NB4 (cell line): Measurements from ENCODE around the gene MBOAT1.

Source experiments
- DNase-seq: peaks from one replicate; pipeline ENCODE4 v3.0.0; 2010; ENCODE audit warnings: low read depth
- H3K4me3 ChIP-seq: one replicate; pipeline ENCODE4 v1.5.1; 2011; ENCODE audit warnings: mild to moderate bottlenecking, low read depth, low read length, moderate library complexity
- MAX ChIP-seq: IDR thresholded peaks from 2 replicates; pipeline ENCODE4 v1.6.1; 2011; ENCODE audit warnings: low read depth, low read length
- MYC ChIP-seq: IDR thresholded peaks from 2 replicates; pipeline ENCODE4 v1.6.1; 2011; ENCODE audit warnings: low read depth, low read length
- POLR2A ChIP-seq: IDR thresholded peaks from 2 replicates; pipeline ENCODE4 v1.6.1; 2011; ENCODE audit warnings: mild to moderate bottlenecking; ENCODE audit not compliant: insufficient read length; ENCODE audit errors: extremely low read depth
- TF ChIP-seq, protein P1 (sequence below): IDR thresholded peaks from one replicate; pipeline ENCODE4 v1.5.1; 2012; ENCODE audit warnings: low read depth, low read length

Gene MBOAT1

GRCh38 chr6:20211037-20211940 is 980 bp downstream of the MBOAT1 start:
- no peak for DNase-seq
- TF ChIP-seq, protein P1, sequence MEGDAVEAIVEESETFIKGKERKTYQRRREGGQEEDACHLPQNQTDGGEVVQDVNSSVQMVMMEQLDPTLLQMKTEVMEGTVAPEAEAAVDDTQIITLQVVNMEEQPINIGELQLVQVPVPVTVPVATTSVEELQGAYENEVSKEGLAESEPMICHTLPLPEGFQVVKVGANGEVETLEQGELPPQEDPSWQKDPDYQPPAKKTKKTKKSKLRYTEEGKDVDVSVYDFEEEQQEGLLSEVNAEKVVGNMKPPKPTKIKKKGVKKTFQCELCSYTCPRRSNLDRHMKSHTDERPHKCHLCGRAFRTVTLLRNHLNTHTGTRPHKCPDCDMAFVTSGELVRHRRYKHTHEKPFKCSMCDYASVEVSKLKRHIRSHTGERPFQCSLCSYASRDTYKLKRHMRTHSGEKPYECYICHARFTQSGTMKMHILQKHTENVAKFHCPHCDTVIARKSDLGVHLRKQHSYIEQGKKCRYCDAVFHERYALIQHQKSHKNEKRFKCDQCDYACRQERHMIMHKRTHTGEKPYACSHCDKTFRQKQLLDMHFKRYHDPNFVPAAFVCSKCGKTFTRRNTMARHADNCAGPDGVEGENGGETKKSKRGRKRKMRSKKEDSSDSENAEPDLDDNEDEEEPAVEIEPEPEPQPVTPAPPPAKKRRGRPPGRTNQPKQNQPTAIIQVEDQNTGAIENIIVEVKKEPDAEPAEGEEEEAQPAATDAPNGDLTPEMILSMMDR = no peak
- no peak for TF ChIP-seq MYC
- no peak for TF ChIP-seq MAX
- no peak for TF ChIP-seq POLR2A
- H3K4me3 ChIP-seq = peak overlapping the region; percentile 71

DNA sequence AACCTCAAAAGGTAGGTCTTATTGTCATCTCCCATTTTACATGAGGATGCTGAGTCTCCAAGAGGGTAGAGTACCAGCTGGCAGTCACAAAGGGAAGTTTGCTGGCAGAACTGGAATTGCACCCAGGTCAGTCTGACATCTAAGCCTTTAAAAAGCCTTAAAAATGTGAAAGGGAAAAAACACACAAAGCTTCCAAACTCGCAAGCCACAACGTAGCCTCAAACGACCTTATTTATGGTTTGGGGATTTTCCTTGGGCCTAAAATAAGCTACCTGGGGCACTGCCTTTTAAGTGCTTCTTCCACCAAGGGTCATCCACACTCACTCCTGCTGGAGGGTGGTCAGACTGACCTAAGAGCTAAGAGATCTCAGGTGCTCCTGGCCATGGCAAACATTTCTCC is 2.1 kb downstream of the MBOAT1 start:
- DNase-seq = no peak
- no peak overlapping the region for H3K4me3 ChIP-seq
- TF ChIP-seq, protein P1 = no peak
- TF ChIP-seq MAX = no peak
- TF ChIP-seq POLR2A = no peak
- TF ChIP-seq MYC = no peak

- DNase-seq = no peak
- TF ChIP-seq MAX (no peak), MYC (no peak), POLR2A (no peak)
- TF ChIP-seq, protein P1 = no peak
- no peak overlapping the region for H3K4me3 ChIP-seq
Measured at GRCh38 chr6:20208687-20209378, 3.4 kb downstream of the MBOAT1 start.

DNA sequence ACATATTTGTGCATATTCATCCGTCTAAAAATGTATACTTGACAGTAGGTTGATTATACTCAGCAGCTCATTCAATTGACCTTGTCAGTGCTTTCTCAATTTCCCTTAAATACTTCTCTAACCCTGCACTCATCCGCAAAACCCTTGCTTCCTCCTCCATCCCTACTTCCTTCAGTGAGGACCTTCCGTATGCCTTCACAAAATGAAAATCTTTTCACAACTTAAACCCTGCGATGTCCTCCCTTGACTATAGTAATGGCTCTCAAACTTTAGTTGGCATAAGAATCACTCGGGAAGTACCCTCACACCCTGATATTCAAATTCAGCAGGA is 5.2 kb downstream of the MBOAT1 start:
- TF ChIP-seq MAX (no peak), MYC (no peak), POLR2A (no peak)
- TF ChIP-seq, protein P1 = no peak
- H3K4me3 ChIP-seq = no peak overlapping the region
- no peak for DNase-seq

DNA sequence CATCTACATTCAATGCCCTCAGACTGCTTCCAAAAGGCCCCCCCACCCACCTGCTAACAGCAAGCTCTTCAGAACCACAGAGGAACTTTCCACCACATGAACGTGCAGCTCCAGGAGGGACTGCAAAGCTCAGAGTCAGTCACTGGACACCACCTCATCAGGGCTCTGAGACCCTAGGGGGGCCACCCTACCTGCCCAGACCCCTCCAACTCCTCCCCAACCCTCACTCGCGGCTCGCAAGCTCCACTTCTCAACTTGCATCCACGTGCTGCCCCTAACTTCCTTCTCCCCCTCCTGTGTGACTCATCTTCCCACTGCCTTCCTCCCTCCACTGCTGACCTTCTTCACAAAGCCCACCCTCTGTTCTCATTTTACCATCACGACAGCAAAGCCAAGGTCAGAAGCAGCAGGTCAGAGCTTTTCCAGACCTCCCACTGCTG is 6.5 kb downstream of the MBOAT1 start:
- TF ChIP-seq POLR2A (no peak), MYC (peak; percentile 88), MAX (peak; percentile 87)
- TF ChIP-seq, protein P1 = no peak
- no peak overlapping the region for H3K4me3 ChIP-seq
- DNase-seq = peak; percentile 87
